Measurements from ENCODE around the gene ABHD5.
A peak's percentile ranks its signal among the peaks of the same experiment; 100 is the strongest.

ABHD5 gene

DNA sequence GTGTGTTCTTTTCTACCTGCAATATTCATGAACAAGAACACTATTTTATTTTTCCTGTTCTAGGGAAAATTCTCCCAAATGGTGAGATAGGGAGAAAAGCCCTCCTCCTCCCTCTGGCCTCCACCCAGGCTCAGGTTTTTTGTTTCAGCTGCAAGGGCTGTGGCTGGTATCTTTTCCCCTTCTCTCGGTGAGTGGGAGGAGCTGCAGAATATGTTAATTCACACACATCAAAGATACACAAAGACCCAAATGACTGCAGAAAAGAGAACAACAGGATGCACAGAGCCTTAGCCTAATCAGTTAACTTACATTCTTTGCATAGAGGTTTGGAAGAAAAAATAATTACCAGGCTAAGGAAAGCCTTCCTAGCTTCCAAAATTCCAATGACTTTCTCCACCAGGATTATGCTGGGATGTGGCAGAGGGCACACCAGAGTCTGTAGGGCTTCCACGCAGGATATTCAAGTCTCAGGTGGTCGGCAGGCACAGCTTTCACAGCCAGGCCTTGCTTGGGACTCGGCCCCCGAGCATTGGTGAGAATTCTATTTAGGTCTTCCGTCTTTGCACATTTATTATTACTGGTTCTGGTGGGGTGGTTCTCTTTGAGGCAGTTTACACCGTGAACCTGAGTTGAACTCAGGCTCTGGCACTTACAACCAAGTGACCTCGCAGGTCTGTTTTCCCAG lies 64.9 kb downstream of the ABHD5 start:
- DNase-seq (ENCODE audit: low spot score) = no peak

DNA sequence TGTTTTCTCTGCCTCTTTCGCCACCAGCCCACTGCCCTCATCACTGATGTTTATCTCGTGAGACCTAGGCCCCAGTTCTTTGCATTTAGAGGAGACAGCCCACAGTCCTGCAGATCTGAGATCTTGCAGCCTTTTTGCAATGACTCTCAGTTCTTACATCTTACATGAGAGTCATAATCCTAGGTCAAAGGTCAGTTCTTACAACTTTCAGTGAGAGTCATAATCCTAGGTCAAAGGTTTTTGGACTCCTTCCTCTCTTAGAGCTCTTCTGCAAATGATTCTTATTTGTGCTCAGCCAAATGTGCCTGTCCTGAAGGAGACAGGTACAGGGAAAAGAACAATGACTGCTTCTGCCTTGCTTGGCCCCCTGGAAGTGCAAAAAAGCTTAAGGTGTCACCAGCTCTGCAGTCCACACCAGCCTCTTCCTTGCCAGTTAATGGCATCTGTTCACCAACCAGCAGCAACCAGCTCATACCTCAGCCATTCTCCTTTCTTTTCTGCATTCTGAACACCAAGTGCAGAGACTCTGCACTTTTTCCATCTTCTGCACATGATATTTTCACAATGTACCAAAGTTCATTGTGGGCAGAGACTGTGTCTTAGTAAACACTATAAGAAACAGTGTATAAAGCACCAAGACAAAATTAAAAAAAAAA lies 67.1 kb downstream of the ABHD5 start:
- no peak for DNase-seq (ENCODE audit: low spot score)

DNA sequence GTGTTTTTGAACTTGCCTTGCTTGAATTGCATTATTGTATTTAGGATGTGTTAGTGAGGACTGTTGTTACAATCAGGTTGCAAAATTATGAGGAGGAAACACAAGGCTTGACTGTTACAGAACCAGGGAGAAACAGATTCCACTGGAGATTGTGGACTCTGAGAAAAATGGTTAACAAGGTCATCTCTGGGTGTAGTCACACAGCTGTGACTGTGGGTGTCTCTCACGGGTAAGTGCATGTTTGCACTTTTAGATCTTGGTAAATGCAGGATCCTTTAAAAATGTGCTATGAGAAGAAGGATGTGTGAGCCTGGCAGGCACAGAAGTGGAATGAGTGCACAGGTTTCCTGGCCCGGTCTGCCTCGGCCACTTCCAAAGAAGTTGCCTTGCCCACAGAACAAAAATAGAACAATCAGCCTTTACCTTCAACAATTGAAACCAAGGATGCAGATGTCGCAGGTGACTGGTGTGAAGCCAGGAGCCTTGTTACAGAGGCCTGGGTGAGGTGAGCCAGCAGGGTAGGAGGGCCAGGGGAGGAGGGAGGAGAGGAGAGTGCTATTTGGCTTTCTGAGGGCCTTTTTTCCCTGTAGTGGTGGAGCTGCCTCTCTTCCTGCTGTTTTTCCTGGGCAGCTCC lies 68.0 kb downstream of the ABHD5 start:
- no peak for DNase-seq (ENCODE audit: low spot score)

DNA sequence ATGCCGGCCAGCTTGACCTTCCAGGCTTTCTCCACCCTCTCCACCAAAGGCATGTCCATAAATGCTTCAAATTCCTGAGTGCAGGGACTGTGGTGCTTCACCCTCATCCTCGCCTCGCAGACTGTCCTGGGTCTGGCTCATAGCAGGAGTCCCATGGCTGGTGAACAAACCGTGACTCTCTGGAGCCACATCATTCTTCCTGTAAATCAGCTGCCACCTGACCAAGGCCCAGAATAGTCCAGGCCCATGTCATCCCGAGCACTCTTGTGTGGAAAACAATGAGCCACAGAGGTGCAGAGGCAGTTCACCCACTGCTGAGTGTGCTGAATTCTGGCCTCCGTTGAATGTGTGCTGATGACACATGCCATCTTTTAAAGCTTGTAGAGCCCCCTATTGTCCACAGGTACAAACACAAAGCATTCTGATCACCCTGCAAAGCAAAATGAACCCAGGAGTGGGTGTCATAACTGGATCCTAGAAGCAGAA lies 68.6 kb downstream of the ABHD5 start:
- no peak for DNase-seq (ENCODE audit: low spot score)

DNA sequence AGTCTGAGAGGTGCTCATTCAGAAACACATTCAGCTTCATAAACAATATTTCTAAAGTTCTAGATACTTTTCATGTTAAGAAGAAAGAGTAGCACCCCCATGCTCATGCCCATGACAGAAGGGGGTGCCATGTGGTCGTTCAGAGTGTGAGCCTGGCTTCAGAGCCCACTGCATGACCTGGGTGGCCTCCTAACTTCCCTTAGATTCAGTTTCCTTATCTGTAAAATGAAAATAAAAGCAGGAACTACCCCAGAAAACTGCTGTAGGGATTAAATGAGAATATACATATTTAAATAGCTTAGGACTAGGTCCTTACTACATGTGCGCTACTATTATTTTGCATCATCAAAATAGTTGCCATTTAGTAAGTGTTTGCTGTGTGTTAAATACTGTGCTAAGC lies 69.2 kb downstream of the ABHD5 start:
- no peak for DNase-seq (ENCODE audit: low spot score)

DNA sequence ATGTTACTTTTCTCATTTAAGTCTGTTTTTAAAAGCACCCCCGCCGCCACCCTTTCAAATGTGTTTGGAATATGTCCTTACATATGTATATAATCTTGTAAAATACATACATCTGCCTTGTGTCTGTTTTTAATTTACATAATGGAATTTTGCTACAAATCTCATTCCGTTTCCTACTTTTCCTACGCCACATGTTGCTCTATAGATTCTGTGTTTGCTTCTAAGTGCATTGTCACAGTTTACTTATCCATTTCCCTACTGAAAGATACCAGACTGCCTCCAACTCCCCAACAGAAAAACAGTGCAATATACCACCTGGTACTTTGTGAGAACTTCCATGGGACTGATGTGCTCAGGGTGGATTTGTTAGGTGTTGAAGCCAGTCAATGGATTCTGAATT lies 70.2 kb downstream of the ABHD5 start:
- no peak for DNase-seq (ENCODE audit: low spot score)

DNA sequence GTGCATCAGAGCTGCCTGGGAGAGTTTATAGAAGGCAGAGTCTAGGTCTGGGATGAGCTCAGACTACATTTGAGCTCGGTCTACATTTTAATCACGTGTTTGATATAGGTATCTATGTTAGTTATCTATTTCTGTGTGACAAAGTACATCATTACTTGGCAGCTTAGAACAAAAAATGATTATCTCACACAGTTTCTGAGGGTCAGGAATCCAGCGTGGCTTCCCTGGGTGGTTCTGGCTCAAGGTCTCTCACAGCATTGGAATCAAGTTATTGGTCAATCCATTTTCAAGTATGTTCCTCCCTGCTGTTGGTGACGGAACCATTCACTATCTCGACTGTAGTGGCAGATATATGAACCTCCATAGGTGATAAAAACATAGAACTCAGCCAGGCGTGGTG lies 71.7 kb downstream of the ABHD5 start:
- DNase-seq (ENCODE audit: low spot score) = no peak

DNA sequence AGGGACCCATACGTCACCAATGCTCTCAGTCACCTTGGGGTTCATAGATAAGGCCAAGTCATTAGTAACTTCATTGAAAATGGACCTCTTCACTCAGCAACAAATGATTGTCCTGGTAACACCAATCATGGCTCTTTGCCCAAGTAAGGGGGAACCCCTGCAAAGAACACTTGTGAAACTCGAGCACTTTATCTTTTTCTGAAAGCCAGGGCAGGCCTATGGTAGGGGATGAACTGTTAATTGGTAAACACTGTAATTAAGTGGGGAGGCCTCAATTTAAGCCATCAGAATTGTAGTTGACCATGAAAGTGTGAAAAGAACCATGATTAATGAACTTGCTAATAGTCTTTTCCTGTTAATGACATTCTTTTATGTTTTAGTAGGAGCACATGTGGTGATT lies 73.3 kb downstream of the ABHD5 start:
- DNase-seq (ENCODE audit: low spot score) = no peak

DNA sequence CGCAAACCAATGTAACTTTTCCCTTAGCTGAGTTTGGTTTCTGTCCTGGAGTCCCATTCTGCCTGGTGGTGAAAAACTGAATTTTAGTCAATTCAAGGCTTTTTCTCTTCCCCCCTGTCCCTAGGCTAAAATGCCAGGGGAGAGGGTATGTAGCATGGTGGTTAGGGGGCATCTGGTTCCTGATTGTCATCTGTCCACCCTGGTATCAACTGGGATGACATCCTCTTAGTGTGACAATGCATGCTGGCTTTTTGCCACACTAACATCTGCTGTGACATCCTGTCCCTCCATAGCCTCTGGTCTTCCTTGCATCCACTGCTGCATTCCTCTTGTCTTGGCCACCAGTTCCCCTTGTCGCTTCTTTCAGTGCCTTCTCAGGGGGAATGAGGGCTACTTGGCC lies 73.7 kb downstream of the ABHD5 start:
- no peak for DNase-seq (ENCODE audit: low spot score)

DNA sequence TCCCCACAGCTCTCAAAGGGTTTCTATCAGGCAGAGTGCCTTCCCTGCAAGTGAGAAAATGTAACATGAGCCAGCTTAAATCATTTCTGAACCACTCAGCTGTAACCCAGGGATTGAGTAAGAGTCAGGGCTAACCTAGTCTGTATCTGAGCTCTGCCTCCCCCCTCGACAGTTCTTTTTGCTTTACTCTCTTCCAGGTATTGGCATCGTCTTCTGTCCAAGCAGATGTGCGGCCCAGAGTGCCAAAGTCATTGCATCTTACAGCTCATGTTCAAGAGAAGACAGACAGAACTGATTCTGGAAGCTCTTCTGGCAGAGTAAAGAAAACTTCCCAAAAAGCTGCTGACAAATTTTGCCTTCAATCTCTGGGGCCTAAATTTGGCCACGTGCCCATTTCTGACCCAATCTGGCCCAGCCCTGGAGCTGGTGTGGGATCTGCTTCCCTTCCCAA lies 74.8 kb downstream of the ABHD5 start:
- no peak for DNase-seq (ENCODE audit: low spot score)

DNA sequence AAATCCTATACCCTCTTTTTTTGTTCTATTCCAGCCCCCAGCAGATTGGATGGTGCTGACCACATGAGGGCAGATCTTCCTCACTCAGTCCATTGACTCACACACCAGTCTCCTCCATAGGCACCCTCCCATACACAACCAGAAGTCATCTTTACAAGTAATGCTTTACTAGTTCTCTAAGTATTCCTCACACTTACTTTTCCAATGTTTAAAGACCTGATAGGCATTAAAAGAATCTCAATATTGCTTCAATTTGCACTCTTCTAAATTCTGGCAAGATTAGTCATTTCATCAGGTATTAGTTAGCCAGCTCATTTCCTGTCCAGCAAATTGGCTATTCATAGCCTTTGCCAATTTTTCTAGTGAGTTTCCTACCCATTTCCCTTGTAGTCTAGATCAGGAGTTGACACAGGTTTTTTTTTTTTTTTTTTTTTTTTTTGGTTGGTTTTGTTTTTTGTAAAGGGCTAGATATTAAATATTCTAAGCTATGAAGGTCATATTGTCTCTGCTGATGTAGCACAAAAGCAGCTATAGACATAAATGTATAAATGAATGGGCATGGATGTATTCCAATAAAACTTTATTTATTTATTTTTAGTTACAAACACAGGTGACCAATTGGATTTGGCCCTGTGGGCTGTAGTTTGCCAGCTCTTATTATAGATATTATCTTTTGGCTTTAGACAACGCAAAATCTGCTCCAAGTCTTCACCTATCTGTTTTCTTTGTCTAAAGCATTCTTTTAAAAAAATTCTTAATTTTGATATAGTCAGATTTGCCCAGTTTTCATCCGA lies 76.1 kb downstream of the ABHD5 start:
- DNase-seq (ENCODE audit: low spot score) = no peak

DNA sequence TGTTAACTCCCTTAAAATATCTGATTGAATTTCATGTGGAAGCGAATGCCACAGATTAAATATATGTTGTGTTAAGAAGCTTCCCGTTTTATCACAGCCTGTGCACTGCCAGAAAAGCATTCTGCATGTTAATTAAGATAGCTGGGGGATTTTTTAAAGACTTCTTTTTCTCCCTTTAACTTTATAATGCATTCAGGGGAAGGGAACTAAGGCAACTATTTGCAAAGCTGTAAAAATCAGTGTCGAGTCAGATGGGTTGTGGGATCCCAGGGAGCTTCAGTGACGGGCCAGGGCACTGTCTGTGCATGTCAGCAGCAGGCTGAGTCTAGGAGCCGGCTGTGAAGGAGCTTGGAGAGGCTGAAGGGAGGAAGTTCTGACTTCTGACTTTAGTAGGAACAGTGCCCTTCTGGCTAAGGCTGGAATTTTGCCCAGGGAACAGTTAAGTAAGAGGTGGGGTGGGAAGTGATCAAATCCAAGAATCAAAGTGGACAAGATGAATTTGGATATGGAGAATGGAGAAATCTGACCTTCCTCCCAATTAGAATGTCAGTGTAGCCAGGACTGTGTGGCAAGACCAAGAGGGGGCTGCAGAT lies 77.7 kb downstream of the ABHD5 start:
- no peak for DNase-seq (ENCODE audit: low spot score)

DNA sequence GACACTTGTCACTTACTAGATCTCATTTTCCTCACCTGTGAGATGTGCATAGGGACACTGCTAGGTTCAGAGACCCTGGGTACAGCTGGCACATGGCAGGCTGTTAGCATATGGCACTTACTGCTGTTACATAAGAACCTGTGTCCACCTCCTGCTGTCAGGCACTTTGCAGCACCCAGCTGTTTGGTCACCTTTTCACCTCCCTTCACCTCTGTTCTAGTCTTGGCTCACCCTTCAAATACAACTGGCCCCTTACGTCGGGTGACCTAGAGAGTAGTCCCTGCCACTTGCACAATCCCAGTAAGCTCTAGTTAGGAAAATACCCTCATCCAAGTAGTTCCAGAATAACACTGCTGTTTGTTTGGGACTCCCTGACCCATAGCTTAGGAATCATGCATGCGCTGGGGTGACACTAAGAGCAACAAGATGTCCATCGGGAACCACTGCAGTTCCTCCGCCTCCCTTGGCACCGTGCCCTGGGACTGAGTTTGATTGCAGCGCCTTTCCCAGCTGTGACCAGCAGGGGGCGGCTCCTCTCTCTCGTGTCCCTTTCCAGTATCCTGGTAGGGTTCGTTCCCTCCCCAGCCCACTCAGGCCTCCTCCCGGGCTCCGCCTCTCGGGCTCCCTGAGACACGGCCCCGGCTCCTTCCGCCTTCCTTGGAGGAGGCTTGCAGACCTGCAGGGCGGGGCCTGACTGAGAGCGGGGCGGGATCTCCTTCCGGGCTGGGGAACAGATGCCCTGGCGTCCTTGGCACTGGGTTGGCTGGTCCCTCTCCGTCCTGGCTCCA lies 78.6 kb downstream of the ABHD5 start:
- peak; percentile 97 for DNase-seq (ENCODE audit: low spot score)

DNA sequence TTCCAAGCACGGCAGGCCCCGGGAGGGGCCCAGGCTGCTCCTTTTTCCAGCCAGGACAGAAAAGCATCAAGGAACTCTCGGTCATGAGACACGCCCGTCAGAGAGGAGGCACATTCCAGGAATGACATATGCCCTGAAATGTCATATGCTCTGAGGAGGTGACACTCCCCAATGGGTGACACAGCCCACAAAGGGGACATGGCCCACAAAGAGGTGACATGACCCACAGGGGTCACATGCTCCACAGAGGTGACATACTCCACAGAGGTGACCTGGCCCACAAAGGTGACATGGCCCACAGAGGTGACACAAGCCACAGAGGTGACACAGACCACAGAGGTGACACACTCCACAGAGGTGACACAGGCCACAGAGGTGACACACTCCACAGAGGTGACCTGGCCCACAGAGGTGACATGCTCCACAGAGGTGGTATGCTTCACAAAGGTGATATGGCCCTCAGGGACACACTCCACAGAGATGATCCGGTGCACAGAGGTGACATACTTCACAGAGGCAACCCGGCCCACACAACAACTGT lies 79.2 kb downstream of the ABHD5 start:
- DNase-seq (ENCODE audit: low spot score) = no peak

DNA sequence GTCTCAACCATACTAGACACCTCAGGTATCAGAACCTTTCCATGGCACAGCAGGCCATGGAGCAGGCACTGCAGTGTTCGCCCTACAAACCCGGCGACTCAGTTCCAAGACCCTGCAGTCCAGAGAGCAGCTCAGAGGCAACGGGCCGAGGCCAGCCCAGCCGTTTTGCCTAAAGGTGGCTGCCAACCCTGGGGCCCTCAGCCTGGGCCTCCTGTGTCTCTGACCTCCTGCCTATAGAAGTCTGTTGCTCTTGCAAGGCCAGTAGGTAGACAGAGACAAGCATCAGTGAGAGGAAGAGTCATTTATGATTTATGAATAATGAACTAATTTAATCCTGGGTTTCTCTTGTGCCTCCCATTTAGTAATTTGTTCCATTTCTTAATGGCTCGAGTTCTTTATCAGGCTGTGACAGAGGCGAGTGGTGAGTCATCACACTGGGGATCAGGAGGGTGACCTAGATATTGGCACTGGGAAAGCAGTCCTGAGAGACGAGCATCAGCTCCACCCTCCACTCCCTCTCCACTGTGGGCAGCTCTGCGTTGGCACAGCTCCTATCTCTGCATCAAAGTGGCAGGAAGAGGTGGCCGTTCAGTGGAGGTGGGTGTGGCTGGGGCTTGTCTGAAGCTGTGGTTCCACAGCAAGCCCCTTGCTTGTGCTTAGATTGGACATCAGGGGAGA lies 79.8 kb downstream of the ABHD5 start:
- DNase-seq (ENCODE audit: low spot score) = no peak

DNA sequence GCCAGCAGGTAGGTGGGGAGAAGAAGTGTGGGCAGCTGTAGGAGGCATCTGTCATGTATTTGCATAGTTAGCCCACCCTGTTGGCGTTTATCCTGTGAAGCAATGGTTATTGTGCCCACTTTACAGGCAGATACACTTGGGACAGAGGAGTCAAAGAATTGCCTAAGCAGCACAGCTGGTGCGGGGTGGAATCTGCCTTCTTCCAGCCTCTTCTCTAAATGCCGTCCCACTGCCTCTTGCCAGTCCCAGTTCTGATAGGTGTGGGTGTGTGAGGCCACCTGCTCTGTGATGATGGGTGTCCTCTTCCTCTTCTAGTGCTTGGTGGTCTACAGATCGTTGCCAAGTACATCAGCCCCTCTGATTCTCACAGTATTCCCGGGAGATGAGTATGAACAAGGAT lies 80.9 kb downstream of the ABHD5 start:
- DNase-seq (ENCODE audit: low spot score) = no peak

DNA sequence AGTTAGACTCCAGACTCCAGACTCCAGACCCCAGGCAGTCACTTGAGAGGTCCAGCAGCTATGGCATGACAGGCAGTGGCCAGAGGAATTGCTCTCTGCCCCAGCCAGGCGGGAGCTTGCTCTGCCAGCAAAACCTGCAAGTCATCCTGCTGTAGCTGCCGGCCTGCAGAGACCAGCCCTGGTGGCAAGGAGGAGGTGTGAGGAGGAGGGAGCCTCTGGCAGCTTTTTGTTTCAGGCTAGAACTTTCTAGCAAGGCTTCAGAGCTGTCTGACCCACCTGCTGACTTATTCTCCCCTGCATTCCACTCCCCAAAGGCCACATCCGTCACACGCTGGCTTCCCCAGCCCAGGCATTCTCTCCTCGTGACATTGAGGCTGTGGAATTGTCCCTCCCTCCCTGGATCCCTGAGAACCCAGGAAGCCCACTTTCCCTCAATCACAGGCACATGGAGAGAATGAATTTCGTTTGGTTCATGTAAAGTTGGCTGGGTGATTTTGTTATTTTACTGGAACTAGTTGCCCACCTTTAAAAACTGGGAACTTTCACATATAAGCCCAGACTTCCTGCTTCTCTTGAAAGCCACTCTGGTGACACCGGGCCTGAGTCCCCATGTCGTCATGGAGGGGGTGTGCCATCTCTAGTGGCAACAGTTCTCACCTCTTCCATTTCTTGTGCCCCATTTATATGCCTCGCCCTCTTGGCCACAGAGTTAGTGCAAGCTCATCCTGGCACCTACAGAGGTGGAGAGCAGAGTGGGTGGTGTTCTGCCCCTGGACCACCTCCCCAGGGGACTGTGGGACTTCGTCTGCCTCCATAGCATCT lies 82.7 kb downstream of the ABHD5 start:
- peak; percentile 67 for DNase-seq (ENCODE audit: low spot score)

DNA sequence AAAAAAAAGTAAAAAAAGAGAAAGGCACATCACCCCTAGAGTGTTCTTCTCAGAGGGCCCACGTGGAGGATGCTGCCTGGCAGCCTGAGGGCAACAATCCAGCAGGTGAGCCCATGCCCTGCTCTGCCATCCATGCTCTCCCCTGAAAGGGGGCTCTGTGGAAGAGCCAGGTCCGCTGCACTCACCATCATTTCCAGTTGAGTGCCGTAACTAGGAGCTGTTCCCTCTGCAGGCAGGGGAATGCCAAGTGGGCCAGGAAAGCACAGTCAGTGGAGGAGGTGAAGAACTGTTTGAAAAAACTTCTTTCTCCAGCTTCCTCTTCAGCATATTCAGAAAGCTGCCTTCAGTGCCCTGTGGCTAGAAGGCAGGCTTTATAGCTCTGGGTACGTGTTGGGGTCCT lies 84.1 kb downstream of the ABHD5 start:
- no peak for DNase-seq (ENCODE audit: low spot score)

DNA sequence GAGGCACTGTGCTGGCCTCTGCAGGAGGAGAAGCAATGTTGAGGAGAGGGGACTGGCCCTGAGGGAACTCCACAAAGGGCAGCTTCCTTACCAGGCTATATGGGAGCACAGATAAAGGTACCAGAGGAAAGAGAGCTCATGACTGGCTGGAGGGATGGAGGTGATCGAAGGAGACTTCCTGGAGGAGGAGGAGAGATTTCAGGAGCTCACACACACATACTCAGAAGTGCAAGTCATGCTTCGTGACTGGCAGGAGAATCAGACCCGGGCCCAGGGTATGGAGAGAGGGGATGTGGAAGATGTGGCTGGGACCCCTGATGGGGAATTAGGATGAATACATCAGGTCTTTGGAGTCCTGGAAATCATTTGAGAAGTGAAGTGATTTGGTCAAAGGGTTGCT lies 85.4 kb downstream of the ABHD5 start:
- DNase-seq (ENCODE audit: low spot score) = no peak

DNA sequence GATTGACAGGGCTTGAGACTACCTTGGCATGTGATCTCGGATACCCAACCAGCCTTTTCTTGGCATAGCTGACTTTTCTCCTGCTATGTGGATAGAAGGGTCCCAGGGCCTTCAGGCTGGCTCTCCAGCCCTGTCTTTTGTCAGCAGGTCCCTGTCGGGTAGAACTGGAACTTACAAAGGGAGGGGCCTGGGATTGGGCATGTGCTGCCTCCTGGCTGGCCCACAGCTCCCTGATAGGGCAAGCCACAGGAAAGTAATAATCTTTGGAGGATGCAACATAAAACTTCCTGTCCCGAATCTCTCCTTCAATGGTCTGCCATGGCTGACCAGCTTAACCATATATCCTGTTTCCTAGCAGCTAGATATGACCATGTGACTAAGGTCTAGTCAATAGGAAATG lies 89.1 kb downstream of the ABHD5 start:
- DNase-seq (ENCODE audit: low spot score) = peak; percentile 19

Data from ecto neural progenitor cell (in vitro differentiated cells).